Neuronal stem cell (in vitro differentiated cells): ENCODE measurements around the gene RHBDF1.
"Not testable (repeated sequence)": the region's sequence is repeated elsewhere in the genome, so short reads cannot be mapped to it uniquely, and the experiment has no call there.

ENCODE experiments used
- DNase-seq: peaks from one replicate; pipeline ENCODE4 v3.0.0-alpha.2; 2013; ENCODE audit warnings: low spot score
- H2AFZ ChIP-seq: one replicate; pipeline ENCODE4 v1.6.1; 2013; ENCODE audit warnings: mild to moderate bottlenecking, low read length, inconsistent platforms
- H2AK5ac ChIP-seq: 2 replicates; pipeline ENCODE4 v1.6.1; 2013; ENCODE audit warnings: low read depth, mild to moderate bottlenecking, inconsistent platforms, low read length, moderate library complexity, mixed read lengths
- H2BK120ac ChIP-seq: 2 replicates; pipeline ENCODE4 v1.6.1; 2013; ENCODE audit warnings: low read depth, mild to moderate bottlenecking, inconsistent platforms, low read length, moderate library complexity, mixed read lengths
- H2BK12ac ChIP-seq: one replicate; pipeline ENCODE4 v1.6.1; 2013; ENCODE audit warnings: low read length, inconsistent platforms
- H2BK15ac ChIP-seq: 2 replicates; pipeline ENCODE4 v1.6.1; 2013; ENCODE audit warnings: mild to moderate bottlenecking, low read length, inconsistent platforms, mixed read lengths
- H2BK5ac ChIP-seq: one replicate; pipeline ENCODE4 v1.6.1; 2013; ENCODE audit warnings: inconsistent platforms, mild to moderate bottlenecking, low read length, moderate library complexity
- H3K14ac ChIP-seq: one replicate; pipeline ENCODE4 v1.6.1; 2013; ENCODE audit warnings: low read length, inconsistent platforms
- H3K18ac ChIP-seq: 2 replicates; pipeline ENCODE4 v1.6.1; 2013; ENCODE audit warnings: low read length, inconsistent platforms
- H3K23ac ChIP-seq: 2 replicates; pipeline ENCODE4 v1.6.1; 2013; ENCODE audit warnings: low read depth, mild to moderate bottlenecking, mixed read lengths, low read length, inconsistent platforms; ENCODE audit not compliant: poor library complexity
- H3K27ac ChIP-seq: replicated peaks from 3 replicates; pipeline ENCODE4 v1.5.1; 2013; ENCODE audit warnings: low read length, inconsistent platforms
- H3K27me3 ChIP-seq, 3 experiments: 2 replicates each; pipeline ENCODE4 v1.6.1; 2013; ENCODE audit warnings: low read length in 3 of 3, mild to moderate bottlenecking in 2 of 3, inconsistent platforms in 1 of 3, low read depth in 1 of 3, mixed read lengths in 1 of 3, moderate library complexity in 1 of 3; ENCODE audit not compliant: control insufficient read depth in 3 of 3, insufficient read depth in 3 of 3
- H3K36me3 ChIP-seq, 2 donors: replicated peaks in 1 of 2; 2 replicates each; pipeline ENCODE4 v1.6.1; 2013; ENCODE audit warnings: low read length in 2 of 2; ENCODE audit not compliant: control insufficient read depth in 2 of 2, insufficient read depth in 2 of 2
- H3K4ac ChIP-seq: 2 replicates; pipeline ENCODE4 v1.6.1; 2013; ENCODE audit warnings: inconsistent platforms, mild to moderate bottlenecking, low read length, moderate library complexity
- H3K4me1 ChIP-seq, 2 donors: 1 replicate in 1 of 2; 2 replicates in 1 of 2; pipeline ENCODE4 v1.6.1; 2013; ENCODE audit warnings: low read length in 2 of 2, low read depth in 1 of 2; ENCODE audit not compliant: control insufficient read depth in 2 of 2, insufficient read depth in 1 of 2
- H3K4me2 ChIP-seq: one replicate; pipeline ENCODE4 v1.6.1; 2013; ENCODE audit warnings: mild to moderate bottlenecking, low read length, inconsistent platforms; ENCODE audit not compliant: insufficient read depth, poor library complexity, severe bottlenecking
- H3K4me3 ChIP-seq, 2 donors: 2 replicates each; pipeline ENCODE4 v1.5.1; 2013; ENCODE audit warnings: low read length in 2 of 2, mild to moderate bottlenecking in 2 of 2, inconsistent platforms in 1 of 2, moderate library complexity in 1 of 2
- H3K79me1 ChIP-seq: one replicate; pipeline ENCODE4 v1.6.1; 2013; ENCODE audit warnings: low read depth, mild to moderate bottlenecking, inconsistent platforms, low read length, moderate library complexity
- H3K9ac ChIP-seq: one replicate; pipeline ENCODE4 v1.6.1; 2013; ENCODE audit warnings: mild to moderate bottlenecking, low read depth, low read length, inconsistent platforms; ENCODE audit not compliant: poor library complexity
- H3K9me3 ChIP-seq, 2 donors: replicated peaks in 1 of 2; 2 replicates each; pipeline versions ENCODE3 to v1.6.1; 2013; ENCODE audit warnings: low read length in 2 of 2, mild to moderate bottlenecking in 2 of 2, inconsistent platforms in 1 of 2, low read depth in 1 of 2, mixed read lengths in 1 of 2, moderate library complexity in 1 of 2; ENCODE audit not compliant: control insufficient read depth in 2 of 2, insufficient read depth in 1 of 2
- H4K8ac ChIP-seq: one replicate; pipeline ENCODE4 v1.6.1; 2013; ENCODE audit warnings: low read depth, mild to moderate bottlenecking, inconsistent platforms, low read length, moderate library complexity
- H4K91ac ChIP-seq: one replicate; pipeline ENCODE4 v1.6.1; 2013; ENCODE audit warnings: low read length, low read depth, mild to moderate bottlenecking, inconsistent platforms; ENCODE audit not compliant: poor library complexity
- WGBS, 2 donors: extraction: QIAGEN DNeasy Blood & Tissue Kit; methylation state at CpG; one replicate each; pipeline ENCODE4 v1.1.7; 2013; ENCODE audit warnings: missing lambda C conversion rate in 2 of 2, mixed read lengths in 1 of 2; ENCODE audit not compliant: insufficient read length in 2 of 2, insufficient replicate concordance in 1 of 2; ENCODE audit errors: extremely low coverage in 2 of 2; 5-methylcytosine and 5-hydroxymethylcytosine counted together

The RHBDF1 gene

DNA sequence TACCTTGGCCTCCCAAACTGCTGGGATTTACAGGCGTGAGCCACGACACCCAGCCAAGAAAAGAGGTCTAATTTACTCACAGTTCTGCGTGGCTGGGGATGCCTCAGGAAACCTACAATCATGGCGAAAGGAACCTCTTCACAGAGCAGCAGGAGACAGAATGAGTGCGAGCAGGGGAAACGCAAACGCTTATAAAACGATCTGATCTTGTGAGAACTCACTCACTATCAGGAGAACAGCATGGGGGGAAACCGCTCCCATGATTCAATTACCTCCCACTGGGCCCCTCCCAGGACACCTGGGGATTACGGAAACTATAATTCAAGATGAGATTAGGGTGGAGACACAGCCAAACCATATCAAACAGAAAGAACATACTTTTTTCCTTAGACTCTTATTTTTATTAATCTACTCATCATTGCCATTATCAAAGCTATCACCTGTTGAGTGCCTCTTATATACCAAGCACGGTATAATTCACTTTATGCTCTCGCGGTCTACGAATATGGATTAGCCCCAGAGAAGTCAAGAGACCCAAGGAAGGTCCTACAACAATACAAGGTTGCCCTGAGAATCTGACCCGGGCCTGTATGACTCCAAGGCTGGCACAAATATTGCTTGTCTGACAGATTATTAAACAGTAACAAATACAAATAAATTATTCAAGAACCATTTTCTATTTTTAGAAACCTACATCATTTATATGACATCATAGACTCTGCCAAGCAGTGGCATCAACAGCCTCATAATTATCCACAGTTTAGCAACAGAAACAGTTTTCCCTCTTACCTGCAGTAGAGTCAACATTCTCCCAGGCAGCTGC, 21.5 kb downstream of the RHBDF1 start:
- no peak overlapping the region for H2AK5ac ChIP-seq
- no peak overlapping the region for H3K23ac ChIP-seq
- H2BK120ac ChIP-seq, result no peak overlapping the region
- H3K4ac ChIP-seq, result no peak overlapping the region
- H3K27ac ChIP-seq, result no peak overlapping the region
- no peak overlapping the region for H4K91ac ChIP-seq
- no peak overlapping the region for H2AFZ ChIP-seq
- H3K36me3 ChIP-seq, result peaks cover 18 to 62% of the 10 kb centered on the region in 2 donors
- no peak overlapping the region for H3K4me3 ChIP-seq
- no peak overlapping the region for H4K8ac ChIP-seq
- H3K4me1 ChIP-seq, result peaks cover 4% of the 10 kb centered on the region in 2 donors
- DNase-seq, result no peak
- H2BK12ac ChIP-seq, result no peak overlapping the region
- H3K9me3 ChIP-seq, result no peaks in the 10 kb centered on the region
- no peak overlapping the region for H2BK5ac ChIP-seq
- WGBS, 2 donors, result no CpG with 5 or more reads among the region's 15 CpGs
- H3K18ac ChIP-seq, result no peak overlapping the region
- H3K9ac ChIP-seq, result no peak overlapping the region
- no peaks in the 10 kb centered on the region for H3K27me3 ChIP-seq
- peaks cover 6% of the 10 kb centered on the region for H3K79me1 ChIP-seq
- H3K14ac ChIP-seq, result no peak overlapping the region
- no peak overlapping the region for H2BK15ac ChIP-seq
- no peak overlapping the region for H3K4me2 ChIP-seq

DNA sequence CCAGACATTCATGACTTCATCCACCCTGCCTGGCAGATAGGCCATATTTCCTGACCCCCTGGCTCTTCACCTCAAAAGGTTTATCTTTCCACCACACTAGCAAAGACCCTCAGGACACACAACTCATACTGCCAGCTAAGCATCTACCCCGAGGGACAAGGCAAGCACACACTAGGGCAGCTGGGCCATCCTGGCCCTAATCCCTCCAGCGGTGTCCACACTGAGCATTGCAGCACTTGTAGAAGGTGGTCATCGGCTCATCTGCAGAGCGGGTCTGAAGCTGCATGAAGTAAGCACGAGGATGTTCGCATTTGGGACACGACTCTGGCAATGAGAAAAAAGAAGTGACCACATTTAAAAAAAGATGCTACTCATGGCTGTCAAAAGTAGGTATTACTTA, 25.2 kb downstream of the RHBDF1 start:
- no peaks in the 10 kb centered on the region for H3K27me3 ChIP-seq
- H3K79me1 ChIP-seq, result peaks cover 2% of the 10 kb centered on the region
- H3K4me1 ChIP-seq, result no peaks in the 10 kb centered on the region
- H3K18ac ChIP-seq, result no peak overlapping the region
- no peak overlapping the region for H4K91ac ChIP-seq
- H2AK5ac ChIP-seq, result no peak overlapping the region
- no peak overlapping the region for H2BK120ac ChIP-seq
- DNase-seq, result no peak
- no peak overlapping the region for H4K8ac ChIP-seq
- H3K36me3 ChIP-seq, result peaks cover 25 to 84% of the 10 kb centered on the region in 2 donors
- H2AFZ ChIP-seq, result no peak overlapping the region
- peak overlapping the region in 1 of 2 donors; percentile 2 for H3K4me3 ChIP-seq
- H3K14ac ChIP-seq, result no peak overlapping the region
- H3K9me3 ChIP-seq, result peaks cover 0 to 2% of the 10 kb centered on the region in 2 donors
- no peak overlapping the region for H2BK12ac ChIP-seq
- H2BK5ac ChIP-seq, result no peak overlapping the region
- H3K23ac ChIP-seq, result no peak overlapping the region
- H3K9ac ChIP-seq, result no peak overlapping the region
- H3K4me2 ChIP-seq, result no peak overlapping the region
- no peak overlapping the region for H3K4ac ChIP-seq
- no peak overlapping the region for H2BK15ac ChIP-seq
- no peak overlapping the region for H3K27ac ChIP-seq
- no CpG with 5 or more reads among the region's 7 CpGs for WGBS, 2 donors

DNA sequence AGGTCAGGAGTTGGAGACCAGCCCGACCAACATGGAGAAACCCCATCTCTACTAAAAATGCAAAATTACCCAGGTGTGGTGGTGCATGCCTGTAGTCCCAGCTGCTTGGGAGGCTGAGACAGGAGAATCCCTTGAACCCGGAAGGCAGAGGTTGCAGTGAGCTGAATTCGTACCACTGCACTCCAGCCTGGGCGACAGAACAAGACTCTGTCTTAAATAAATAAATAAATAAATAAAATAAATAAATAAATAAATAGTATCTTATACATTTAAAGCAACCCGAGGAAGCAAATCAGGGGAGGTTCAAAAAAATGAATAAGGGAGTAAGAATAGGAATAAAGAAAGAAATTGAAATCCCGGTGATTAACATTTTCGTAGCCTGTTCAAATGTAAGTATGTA, 25.9 kb downstream of the RHBDF1 start:
- H3K9ac ChIP-seq, H3K4me3 ChIP-seq, H3K27ac ChIP-seq, H3K4ac ChIP-seq, H4K91ac ChIP-seq, H2AFZ ChIP-seq, H2BK120ac ChIP-seq, H2BK5ac ChIP-seq, H3K27me3 ChIP-seq, H2AK5ac ChIP-seq, H3K4me1 ChIP-seq, H3K14ac ChIP-seq, H3K9me3 ChIP-seq, H3K23ac ChIP-seq, H3K18ac ChIP-seq, DNase-seq, H2BK12ac ChIP-seq, H3K79me1 ChIP-seq, H4K8ac ChIP-seq, H3K4me2 ChIP-seq, H2BK15ac ChIP-seq: not testable (repeated sequence)
- no CpG with 5 or more reads among the region's 7 CpGs for WGBS, 2 donors
- H3K36me3 ChIP-seq, result peaks cover 32 to 90% of the 10 kb centered on the region in 2 donors

DNA sequence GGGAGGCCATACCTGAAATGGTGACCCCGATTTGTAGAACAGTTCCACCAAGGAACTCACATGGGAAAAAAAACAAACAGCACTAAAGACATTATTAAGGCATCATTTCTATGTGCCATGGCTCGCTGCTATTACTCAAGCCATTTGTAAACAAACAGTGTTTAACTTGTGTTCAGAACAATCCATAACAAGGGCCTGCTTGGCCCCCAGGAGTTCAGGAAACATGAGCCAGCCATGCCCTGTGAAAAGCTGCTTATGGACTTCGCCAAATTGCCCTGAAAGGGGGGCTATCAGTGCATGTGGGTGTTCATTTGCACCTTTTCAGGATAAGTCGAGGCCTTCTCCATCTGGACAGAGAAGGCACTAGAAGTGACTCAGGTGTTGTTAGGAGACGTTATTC, 27.0 kb downstream of the RHBDF1 start:
- H3K23ac ChIP-seq, result no peak overlapping the region
- H3K4me2 ChIP-seq, result no peak overlapping the region
- H3K9ac ChIP-seq, result no peak overlapping the region
- no peak overlapping the region for H3K27ac ChIP-seq
- H2BK15ac ChIP-seq, result no peak overlapping the region
- peaks cover 29 to 87% of the 10 kb centered on the region in 2 donors for H3K36me3 ChIP-seq
- no peak overlapping the region for H4K8ac ChIP-seq
- H3K27me3 ChIP-seq, result no peaks in the 10 kb centered on the region
- H3K79me1 ChIP-seq, result peaks cover 2% of the 10 kb centered on the region
- no peak overlapping the region for H3K18ac ChIP-seq
- no peak overlapping the region for H3K14ac ChIP-seq
- no CpG with 5 or more reads among the region's 5 CpGs for WGBS, 2 donors
- H3K4me3 ChIP-seq, result no peak overlapping the region
- H4K91ac ChIP-seq, result no peak overlapping the region
- no peak overlapping the region for H3K4ac ChIP-seq
- DNase-seq, result no peak
- no peak overlapping the region for H2BK12ac ChIP-seq
- no peak overlapping the region for H2AFZ ChIP-seq
- no peak overlapping the region for H2BK5ac ChIP-seq
- no peak overlapping the region for H2AK5ac ChIP-seq
- no peak overlapping the region for H2BK120ac ChIP-seq
- peaks cover 0 to 5% of the 10 kb centered on the region in 2 donors for H3K9me3 ChIP-seq
- no peaks in the 10 kb centered on the region for H3K4me1 ChIP-seq
